GM12891 (cell line): ENCODE data around the gene WNT11.

Experiments used
- PAX5 ChIP-seq: IDR thresholded peaks from 2 replicates; pipeline ENCODE4 v1.6.1; 2011; ENCODE audit warnings: low read length, moderate library complexity, mild to moderate bottlenecking; ENCODE audit not compliant: insufficient read depth, severe bottlenecking
- POLR2A ChIP-seq: IDR thresholded peaks from 2 replicates; pipeline ENCODE4 v1.6.1; 2011; ENCODE audit warnings: low read depth, low read length, control low read depth
- POLR2AphosphoS5 ChIP-seq: IDR thresholded peaks from 2 replicates; pipeline ENCODE4 v1.6.1; 2011; ENCODE audit warnings: low read depth, low read length, control low read depth
- POU2F2 ChIP-seq: IDR thresholded peaks from 2 replicates; pipeline ENCODE4 v1.6.1; 2011; ENCODE audit warnings: low read depth, mild to moderate bottlenecking, control low read depth, low read length, moderate library complexity
- TAF1 ChIP-seq: IDR thresholded peaks from 2 replicates; pipeline ENCODE4 v1.6.1; 2011; ENCODE audit warnings: low read depth, low read length, control low read depth

DNA sequence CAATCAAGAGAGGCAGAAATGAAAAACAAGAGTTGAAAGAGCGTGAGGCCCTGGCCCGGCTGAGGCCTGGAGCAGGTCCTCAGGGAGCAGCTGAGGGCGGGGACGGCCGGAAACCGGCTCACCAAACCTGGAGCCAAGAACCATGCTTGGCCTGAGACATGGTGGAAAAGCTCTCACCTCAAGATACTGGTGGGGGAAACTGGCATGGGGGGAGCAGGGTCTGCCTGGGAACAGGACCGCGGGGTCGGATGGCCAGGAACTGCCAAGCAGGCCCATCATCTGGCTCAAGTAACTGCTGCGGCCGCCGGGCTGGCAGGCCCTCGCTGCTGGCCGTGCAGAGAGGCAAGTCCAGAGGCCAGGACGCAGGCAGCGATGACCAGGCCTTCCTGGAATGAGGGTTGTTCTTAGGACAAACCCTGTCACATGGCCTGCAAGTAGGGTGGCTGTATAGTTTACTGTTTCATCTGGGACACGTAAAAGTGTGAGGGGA, 18.9 kb upstream of the WNT11 start:
- TF ChIP-seq POLR2A (no peak), POLR2AphosphoS5 (no peak), TAF1 (no peak), PAX5 (no peak), POU2F2 (no peak)
